Measurements from ENCODE around the gene ZBTB8OS. TPM values are rescaled to one million over a fixed set of nuclear protein-coding genes. Genes with fewer than 3 reads are reported as not detected.

ZBTB8OS gene
- total and polyA plus RNA-seq, 8 donors: 36.0 to 45.0 (median 38.3) TPM

- peak in 1 of 4 donors; percentile 5 for DNase-seq
- H3K4me1 ChIP-seq: peaks cover 13 to 16% of the 10 kb centered on the region in 2 donors
- no peak for TF ChIP-seq CTCF (IDR thresholded peaks at IDR 0.05)
- intact Hi-C loops (cut with DNase I): no loop called here
- no peak for ATAC-seq
- H3K4me3 ChIP-seq: no peak overlapping the region
- H3K9me3 ChIP-seq: no peaks in the 10 kb centered on the region
- H3K36me3 ChIP-seq: no peaks in the 10 kb centered on the region
- H3K27me3 ChIP-seq: no peaks in the 10 kb centered on the region
- H3K27ac ChIP-seq: no peak overlapping the region
Observed at GRCh38 chr1:32693455-32694174, 43.3 kb upstream of the ZBTB8OS start.

- Histone ChIP-seq H3K4me1 (peaks cover 7 to 20% of the 10 kb centered on the region in 2 donors), H3K27me3 (no peaks in the 10 kb centered on the region), H3K27ac (no peak overlapping the region), H3K36me3 (peaks cover 0 to 53% of the 10 kb centered on the region in 2 donors), H3K9me3 (no peaks in the 10 kb centered on the region), H3K4me3 (no peak overlapping the region)
- no peak for TF ChIP-seq CTCF (IDR thresholded peaks at IDR 0.05)
- intact Hi-C loops (cut with DNase I): no loop called here
- DNase-seq: no peak
- no peak for ATAC-seq
Observed at GRCh38 chr1:32686387-32686786, 36.0 kb upstream of the ZBTB8OS start.

- intact Hi-C loops (cut with DNase I): no loop called here
Observed at GRCh38 chr1:32685498-32685897, 35.1 kb upstream of the ZBTB8OS start.

GRCh38 chr1:32684167-32684811 lies 33.9 kb upstream of the ZBTB8OS start:
- no peaks in the 10 kb centered on the region for H3K9me3 ChIP-seq
- H3K27me3 ChIP-seq: no peaks in the 10 kb centered on the region
- peaks cover 0 to 73% of the 10 kb centered on the region in 2 donors for H3K36me3 ChIP-seq
- peak overlapping the region in 1 of 2 donors; percentile 5 for H3K27ac ChIP-seq
- ATAC-seq (no peak), DNase-seq (peak in 2 of 4 donors; percentile 85 to 89)
- peaks cover 8 to 25% of the 10 kb centered on the region in 2 donors for H3K4me1 ChIP-seq
- no peak overlapping the region for H3K4me3 ChIP-seq
- intact Hi-C loops (cut with DNase I): no loop called here
- no peak for TF ChIP-seq CTCF (IDR thresholded peaks at IDR 0.05)

More at GRCh38 chr1:32685498-32685897, 35.1 kb upstream of the ZBTB8OS start:
- TF ChIP-seq CTCF (IDR thresholded peaks at IDR 0.05): no peak
- no peak overlapping the region for H3K27ac ChIP-seq
- no peaks in the 10 kb centered on the region for H3K27me3 ChIP-seq
- H3K9me3 ChIP-seq: no peaks in the 10 kb centered on the region
- DNase-seq (no peak), ATAC-seq (no peak)
- peaks cover 0 to 62% of the 10 kb centered on the region in 2 donors for H3K36me3 ChIP-seq
- peaks cover 8 to 25% of the 10 kb centered on the region in 2 donors for H3K4me1 ChIP-seq
- no peak overlapping the region for H3K4me3 ChIP-seq

GRCh38 chr1:32683397-32683796 lies 33.0 kb upstream of the ZBTB8OS start:
- no peaks in the 10 kb centered on the region for H3K27me3 ChIP-seq
- ATAC-seq (no peak), DNase-seq (no peak)
- no peak overlapping the region for H3K27ac ChIP-seq
- peaks cover 8 to 25% of the 10 kb centered on the region in 2 donors for H3K4me1 ChIP-seq
- TF ChIP-seq CTCF (IDR thresholded peaks at IDR 0.05): no peak
- intact Hi-C loops (cut with DNase I): no loop called here
- H3K36me3 ChIP-seq: peaks cover 0 to 82% of the 10 kb centered on the region in 2 donors
- H3K4me3 ChIP-seq: no peak overlapping the region
- H3K9me3 ChIP-seq: no peaks in the 10 kb centered on the region

Data from left lung (tissue), 10 donors.